GM10266 (cell line): Measurements from ENCODE around the gene SLC66A1.

Experiments used
- DNase-seq: peaks from one replicate; pipeline ENCODE4 v3.0.0; 2012; ENCODE audit errors: extremely low spot score
- CTCF ChIP-seq: IDR thresholded peaks from 2 replicates; pipeline ENCODE4 v1.5.1; 2012; ENCODE audit warnings: mild to moderate bottlenecking, low read depth; ENCODE audit not compliant: control insufficient read depth, insufficient read depth; ENCODE audit errors: missing control alignments

SLC66A1 gene

GRCh38 chr1:19375631-19376400 lies 63.7 kb downstream of the SLC66A1 start:
- DNase-seq: no peak

GRCh38 chr1:19376428-19377372 lies 64.6 kb downstream of the SLC66A1 start:
- no peak for DNase-seq

More at GRCh38 chr1:19375631-19376400, 63.7 kb downstream of the SLC66A1 start:
- TF ChIP-seq CTCF: no peak

GRCh38 chr1:19377812-19378718 lies 65.9 kb downstream of the SLC66A1 start:
- TF ChIP-seq CTCF: no peak
- DNase-seq: no peak

More at GRCh38 chr1:19376428-19377372, 64.6 kb downstream of the SLC66A1 start:
- no peak for TF ChIP-seq CTCF
